ENCODE data around the gene RRAS2.
A peak's percentile ranks its signal among the peaks of the same experiment; 100 is the strongest.
"Not testable (repeated sequence)": the region's sequence is repeated elsewhere in the genome, so short reads cannot be mapped to it uniquely, and the experiment has no call there.

The RRAS2 gene

DNA sequence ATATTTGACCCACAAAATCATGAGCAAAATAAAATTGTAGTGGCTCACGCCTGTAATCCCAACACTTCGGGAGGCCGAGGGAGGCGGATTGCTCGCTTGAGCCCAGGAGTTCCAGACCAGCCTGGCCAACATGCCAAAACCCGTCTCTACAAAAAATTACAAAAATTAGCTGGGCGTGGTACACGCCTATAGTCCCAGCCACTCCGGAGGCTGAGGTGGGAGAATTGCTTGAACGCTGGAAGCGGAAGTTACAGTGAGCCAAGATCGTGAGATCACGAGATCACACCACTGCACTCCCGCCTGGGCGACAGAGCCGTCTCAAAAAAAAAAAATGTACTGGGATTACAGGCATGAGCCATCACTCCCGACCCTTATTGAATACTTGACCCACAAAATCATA is 2.0 kb upstream of the RRAS2 start:
- no peak overlapping the region for H3K4me3 ChIP-seq (ENCODE audit: low read length)
- TF ChIP-seq CTCF (conservative IDR thresholded peaks at IDR 0.05; ENCODE audit: low read length): no peak
- DNase-seq (ENCODE audit: low read depth): no peak

GRCh38 chr11:14359501-14360031 is 583 bp upstream of the RRAS2 start:
- DNase-seq (ENCODE audit: low read depth): peak; percentile 55
- TF ChIP-seq CTCF (conservative IDR thresholded peaks at IDR 0.05; ENCODE audit: low read length): no peak
- H3K4me3 ChIP-seq (ENCODE audit: low read length): peak overlapping the region; percentile 80

GRCh38 chr11:14357881-14358728 is 878 bp downstream of the RRAS2 start:
- no peak; the same call in 1 of the 2 replicates for TF ChIP-seq CTCF (conservative IDR thresholded peaks at IDR 0.05; ENCODE audit: low read length)
- DNase-seq (ENCODE audit: low read depth): peak; percentile 68
- H3K4me3 ChIP-seq (ENCODE audit: low read length): peak overlapping the region; percentile 80

DNA sequence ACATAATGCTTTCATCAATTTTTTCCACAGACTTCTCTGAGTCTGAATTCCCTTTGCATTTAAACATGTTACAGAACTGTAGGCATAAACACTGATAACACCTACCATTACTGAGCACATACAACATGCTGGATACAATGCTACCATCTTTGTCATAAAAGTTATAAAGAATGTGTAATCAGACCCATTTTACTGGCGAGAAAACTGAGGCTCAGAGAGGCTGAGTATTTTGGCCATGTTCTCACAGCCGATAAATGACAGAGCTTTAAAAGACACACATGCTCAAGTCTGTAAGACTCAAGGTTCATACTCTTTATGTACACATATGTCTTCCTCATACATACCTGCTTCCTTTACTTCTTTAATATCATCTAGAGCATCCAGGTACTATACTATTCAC is 2.6 kb downstream of the RRAS2 start:
- no peak overlapping the region for H3K4me3 ChIP-seq (ENCODE audit: low read length)
- TF ChIP-seq CTCF (conservative IDR thresholded peaks at IDR 0.05; ENCODE audit: low read length): no peak
- no peak for DNase-seq (ENCODE audit: low read depth)

DNA sequence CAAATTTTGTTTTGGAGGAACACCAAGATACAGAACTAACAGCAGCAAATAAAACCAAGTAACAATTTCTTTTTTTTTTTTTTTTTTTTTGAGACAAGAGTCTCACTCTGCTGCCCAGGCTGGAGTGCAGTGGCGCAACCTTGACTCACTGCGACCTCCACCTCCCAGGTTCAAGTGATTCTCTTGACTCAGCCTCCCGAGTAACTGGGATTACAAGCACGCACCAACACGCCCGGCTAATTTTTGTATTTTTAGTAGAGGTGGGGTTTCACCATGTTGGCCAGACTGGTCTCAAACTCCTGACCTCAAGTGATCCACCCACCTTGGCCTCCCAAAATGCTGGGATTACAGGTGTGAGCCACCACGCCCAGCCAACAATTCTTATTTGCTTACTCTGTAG is 4.4 kb downstream of the RRAS2 start:
- not testable (repeated sequence) for H3K4me3 ChIP-seq (ENCODE audit: low read length); DNase-seq (ENCODE audit: low read depth)

DNA sequence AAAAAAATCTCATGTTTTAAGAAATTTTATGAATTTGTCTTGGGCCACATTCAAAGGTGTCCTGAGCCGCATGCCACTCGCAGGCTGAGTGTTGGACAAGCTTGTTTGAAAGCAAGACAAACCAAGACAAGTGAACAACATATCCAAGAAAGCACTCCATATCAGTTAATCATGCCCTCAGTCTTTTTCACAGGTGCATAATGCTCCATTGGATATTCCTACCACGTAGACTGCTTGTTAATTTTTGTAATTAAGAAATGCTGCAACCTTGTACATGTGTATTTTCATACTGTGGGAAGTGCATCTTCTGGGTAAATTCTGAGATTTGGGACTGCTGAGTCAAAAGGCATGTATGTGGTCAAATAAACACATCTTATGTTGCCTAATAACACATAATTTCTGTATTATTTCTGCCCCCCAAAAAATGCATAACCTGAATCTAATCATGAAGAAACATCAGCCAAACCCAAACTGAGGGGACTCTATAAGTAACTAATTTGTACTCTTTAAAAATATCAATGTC is 8.2 kb downstream of the RRAS2 start:
- peak; percentile 48 for DNase-seq (ENCODE audit: low read depth)
- no peak overlapping the region for H3K4me3 ChIP-seq (ENCODE audit: low read length)
- TF ChIP-seq CTCF (conservative IDR thresholded peaks at IDR 0.05; ENCODE audit: low read length): no peak

- H3K4me3 ChIP-seq (ENCODE audit: low read length): no peak overlapping the region
- TF ChIP-seq CTCF (conservative IDR thresholded peaks at IDR 0.05; ENCODE audit: low read length): no peak
- no peak for DNase-seq (ENCODE audit: low read depth)
Observed at GRCh38 chr11:14350215-14350614, 8.8 kb downstream of the RRAS2 start.
